Neural cell (in vitro differentiated cells): ENCODE data around the gene RBM33. TPM values are rescaled to one million over a fixed set of nuclear protein-coding genes. Genes with fewer than 3 reads are reported as not detected.

Experiments
- H2AFZ ChIP-seq: fragments of 200-600, 300-800 bp; sonication (generic), shearing (Covaris generic); 2 replicates; pipeline ENCODE4 v1.6.0; 2014; ENCODE audit warnings: low read depth, mild to moderate bottlenecking, antibody characterized with exemption, low read length, moderate library complexity
- H3F3A ChIP-seq: fragments of 200-600 bp; shearing (Covaris generic); 2 replicates; pipeline ENCODE4 v1.6.1; 2016; ENCODE audit warnings: mild to moderate bottlenecking, moderate library complexity, mixed read lengths, antibody characterized with exemption, low read length; ENCODE audit not compliant: insufficient read depth, poor library complexity, severe bottlenecking
- H3K27ac ChIP-seq: fragments of 200-600, 300-800 bp; sonication (generic), shearing (Covaris generic); 2 replicates; pipeline ENCODE4 v1.5.1; 2014; ENCODE audit warnings: mild to moderate bottlenecking, low read length, moderate library complexity
- H3K27me3 ChIP-seq: fragments of 300-800, 200-600 bp; sonication (generic), shearing (Covaris generic); 2 replicates; pipeline ENCODE4 v1.6.0; 2014; ENCODE audit warnings: mild to moderate bottlenecking, low read depth, low read length, moderate library complexity; ENCODE audit not compliant: insufficient read depth
- H3K36me3 ChIP-seq: fragments of 300-800, 200-600 bp; sonication (generic), shearing (Covaris generic); 2 replicates; pipeline ENCODE4 v1.5.1; 2014; ENCODE audit warnings: mild to moderate bottlenecking, antibody characterized with exemption, low read length, moderate library complexity; ENCODE audit not compliant: insufficient read depth
- H3K4me2 ChIP-seq: fragments of 300-800, 200-600 bp; sonication (generic), shearing (Covaris generic); 2 replicates; pipeline ENCODE4 v1.6.0; 2014; ENCODE audit warnings: mild to moderate bottlenecking, low read length
- H3K4me3 ChIP-seq: fragments of 300-800, 200-600 bp; sonication (generic), shearing (Covaris generic); 2 replicates; pipeline ENCODE4 v1.5.1; 2014; ENCODE audit warnings: mild to moderate bottlenecking, low read length, moderate library complexity
- H3K79me2 ChIP-seq: fragments of 200-600 bp; shearing (Covaris generic); replicated peaks from 2 replicates; pipeline ENCODE4 v1.6.0; 2014; ENCODE audit warnings: mild to moderate bottlenecking, low read length, moderate library complexity; ENCODE audit not compliant: insufficient read depth
- H3K9ac ChIP-seq: fragments of 300-800, 200-600 bp; sonication (generic), shearing (Covaris generic); 2 replicates; pipeline ENCODE4 v1.6.1; 2016; ENCODE audit warnings: mild to moderate bottlenecking, low read length, mixed read lengths
- H3K9me2 ChIP-seq: fragments of 200-600 bp; shearing (Covaris generic); 2 replicates; pipeline ENCODE4 v1.6.1; 2016; ENCODE audit warnings: mild to moderate bottlenecking, low read length, mixed read lengths; ENCODE audit not compliant: insufficient read depth
- H3K9me3 ChIP-seq: fragments of 200-600, 300-800 bp; sonication (generic), shearing (Covaris generic); 2 replicates; pipeline ENCODE4 v1.6.1; 2016; ENCODE audit warnings: mild to moderate bottlenecking, mixed run types, low read length, moderate library complexity, mixed read lengths
- H4K20me1 ChIP-seq: fragments of 200-600 bp; shearing (Covaris generic); 2 replicates; pipeline ENCODE4 v1.6.1; 2016; ENCODE audit warnings: mild to moderate bottlenecking, mixed run types; ENCODE audit not compliant: insufficient read depth
- EP300 ChIP-seq: fragments of 450-650 bp; conservative IDR thresholded peaks from 2 replicates; pipeline ENCODE4 v1.6.1; 2014; ENCODE audit warnings: antibody characterized with exemption, mild to moderate bottlenecking, moderate library complexity; ENCODE audit not compliant: poor library complexity, severe bottlenecking
- EZH2 ChIP-seq: fragments of 200-600, 300-800 bp; shearing (Covaris generic), sonication (generic); IDR thresholded peaks from 2 replicates; pipeline ENCODE4 v1.6.1; 2014; ENCODE audit warnings: antibody characterized with exemption, low read length, borderline replicate concordance, mild to moderate bottlenecking; ENCODE audit not compliant: insufficient read depth, poor library complexity, severe bottlenecking
- MXI1 ChIP-seq: fragments of 450-650 bp; conservative IDR thresholded peaks from 2 replicates; pipeline ENCODE4 v1.6.1; 2014; ENCODE audit warnings: antibody characterized with exemption, mild to moderate bottlenecking; ENCODE audit not compliant: poor library complexity, severe bottlenecking
- POLR2AphosphoS5 ChIP-seq: IDR thresholded peaks from 2 replicates; pipeline ENCODE4 v1.6.1; 2012
- RAD21 ChIP-seq: fragments of 450-650 bp; conservative IDR thresholded peaks from 2 replicates; pipeline ENCODE4 v1.6.1; 2014; ENCODE audit warnings: antibody characterized with exemption, mild to moderate bottlenecking, moderate library complexity
- REST ChIP-seq: IDR thresholded peaks from 2 replicates; pipeline ENCODE4 v1.6.1; 2012; ENCODE audit warnings: borderline replicate concordance
- SMC3 ChIP-seq: fragments of 450-650 bp; conservative IDR thresholded peaks from 2 replicates; pipeline ENCODE4 v1.6.1; 2014; ENCODE audit warnings: antibody characterized with exemption, mild to moderate bottlenecking, moderate library complexity; ENCODE audit not compliant: poor library complexity
- TAF1 ChIP-seq: IDR thresholded peaks from 2 replicates; pipeline ENCODE4 v1.6.1; 2012; ENCODE audit warnings: low read depth
- polyA plus RNA-seq: library from polyadenylated mRNA; depleted of rRNA; stranded (reverse); fragments of >200 nt; gene quantifications from 2 replicates; pipeline ENCODE4 v1.2.3, GENCODE V29; 2014
- TF ChIP-seq, protein P1 (sequence below): fragments of 450-650 bp; IDR thresholded peaks from 2 replicates; pipeline ENCODE4 v1.5.1; 2014; ENCODE audit warnings: antibody characterized with exemption, mild to moderate bottlenecking, moderate library complexity; ENCODE audit not compliant: poor library complexity, severe bottlenecking

Gene RBM33
- polyA plus RNA-seq, 1 donor from 2014 or later = 53.2 TPM

DNA sequence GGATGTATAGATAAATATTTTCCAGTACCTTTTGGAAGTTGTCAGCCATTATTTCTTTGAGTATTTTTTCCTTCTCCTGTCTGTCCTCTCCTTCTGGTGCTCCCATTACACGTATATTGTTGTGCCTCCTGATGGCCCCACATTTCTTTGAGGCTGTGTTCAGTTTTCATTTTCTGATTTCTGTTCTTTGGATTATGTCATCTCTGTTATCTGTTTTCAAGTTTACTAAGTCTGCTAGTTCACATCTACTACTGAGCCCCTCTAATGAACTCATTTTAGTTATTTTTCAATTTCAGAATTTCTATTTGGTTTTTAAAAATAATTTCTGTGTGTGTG lies 16.3 kb downstream of the RBM33 start:
- Histone ChIP-seq H3K4me3 (no peak overlapping the region), H3F3A (no peaks in the 10 kb centered on the region), H4K20me1 (peaks cover under 1% of the 10 kb centered on the region), H3K9ac (no peak overlapping the region), H3K27ac (no peak overlapping the region), H3K9me3 (peaks cover 4% of the 10 kb centered on the region), H3K27me3 (no peaks in the 10 kb centered on the region), H2AFZ (no peak overlapping the region), H3K4me2 (no peak overlapping the region), H3K36me3 (peaks cover 4% of the 10 kb centered on the region), H3K79me2 (peaks cover 90% of the 10 kb centered on the region), H3K9me2 (no peaks in the 10 kb centered on the region)
- TF ChIP-seq EP300 (no peak), EZH2 (no peak), SMC3 (no peak), REST (no peak), POLR2AphosphoS5 (no peak), RAD21 (no peak), MXI1 (no peak), TAF1 (no peak)
- TF ChIP-seq, protein P1, sequence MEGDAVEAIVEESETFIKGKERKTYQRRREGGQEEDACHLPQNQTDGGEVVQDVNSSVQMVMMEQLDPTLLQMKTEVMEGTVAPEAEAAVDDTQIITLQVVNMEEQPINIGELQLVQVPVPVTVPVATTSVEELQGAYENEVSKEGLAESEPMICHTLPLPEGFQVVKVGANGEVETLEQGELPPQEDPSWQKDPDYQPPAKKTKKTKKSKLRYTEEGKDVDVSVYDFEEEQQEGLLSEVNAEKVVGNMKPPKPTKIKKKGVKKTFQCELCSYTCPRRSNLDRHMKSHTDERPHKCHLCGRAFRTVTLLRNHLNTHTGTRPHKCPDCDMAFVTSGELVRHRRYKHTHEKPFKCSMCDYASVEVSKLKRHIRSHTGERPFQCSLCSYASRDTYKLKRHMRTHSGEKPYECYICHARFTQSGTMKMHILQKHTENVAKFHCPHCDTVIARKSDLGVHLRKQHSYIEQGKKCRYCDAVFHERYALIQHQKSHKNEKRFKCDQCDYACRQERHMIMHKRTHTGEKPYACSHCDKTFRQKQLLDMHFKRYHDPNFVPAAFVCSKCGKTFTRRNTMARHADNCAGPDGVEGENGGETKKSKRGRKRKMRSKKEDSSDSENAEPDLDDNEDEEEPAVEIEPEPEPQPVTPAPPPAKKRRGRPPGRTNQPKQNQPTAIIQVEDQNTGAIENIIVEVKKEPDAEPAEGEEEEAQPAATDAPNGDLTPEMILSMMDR = no peak

DNA sequence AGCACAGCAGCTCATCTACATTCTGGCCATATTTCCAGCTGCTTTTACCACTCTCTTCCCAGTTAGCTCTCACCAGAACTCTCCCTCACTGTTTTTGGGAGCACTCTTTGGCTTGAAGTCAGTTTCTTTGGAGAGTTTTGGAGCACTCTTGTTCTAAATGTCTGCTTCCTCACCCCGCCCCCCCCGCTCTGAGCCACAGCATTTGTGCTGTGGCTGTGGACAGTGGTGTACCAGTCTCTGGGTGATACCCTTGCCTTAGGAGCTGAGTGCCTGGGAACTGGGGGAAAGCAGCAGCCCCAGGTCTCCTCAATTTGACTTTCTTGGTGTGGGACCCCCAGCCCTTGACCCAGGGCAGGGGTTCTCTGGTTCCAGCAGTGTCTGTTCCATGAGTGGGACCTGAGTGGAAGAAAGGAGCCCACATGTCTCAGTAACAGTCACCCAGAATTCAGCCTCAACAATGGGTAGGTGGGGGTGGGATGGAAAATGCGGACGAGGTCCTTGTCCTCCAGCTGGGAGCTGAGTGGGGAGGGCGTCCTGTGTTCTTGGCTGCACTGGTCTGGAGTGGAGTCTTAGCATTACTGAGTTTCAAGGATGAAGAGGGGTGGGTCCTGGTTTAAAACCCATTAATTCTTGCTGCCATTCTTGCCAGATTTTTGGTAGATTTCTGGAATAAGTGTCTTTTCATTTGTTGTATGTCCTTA lies 18.0 kb downstream of the RBM33 start:
- Histone ChIP-seq H3K4me2 (no peak overlapping the region), H3K27me3 (no peaks in the 10 kb centered on the region), H3K4me3 (no peak overlapping the region), H3K9me2 (no peaks in the 10 kb centered on the region), H3K9ac (no peak overlapping the region), H3K27ac (no peak overlapping the region), H4K20me1 (peaks cover 6% of the 10 kb centered on the region), H3F3A (no peaks in the 10 kb centered on the region), H2AFZ (no peak overlapping the region), H3K36me3 (peaks cover 4% of the 10 kb centered on the region), H3K79me2 (peaks cover 86% of the 10 kb centered on the region), H3K9me3 (peaks cover 4% of the 10 kb centered on the region)
- TF ChIP-seq TAF1 (no peak), POLR2AphosphoS5 (no peak), SMC3 (no peak), REST (no peak), MXI1 (no peak), EZH2 (no peak), RAD21 (no peak), EP300 (no peak)
- TF ChIP-seq, protein P1 = no peak
